Activated CD4-positive, alpha-beta memory T cell treated with anti-CD3 and anti-CD28 coated beads, Interleukin-2, amount 10 ng/mL, durations not matched to agents 7 days and 5 days (primary cell): ENCODE measurements around the gene KRT38. TPM values are rescaled to one million over a fixed set of nuclear protein-coding genes. Genes with fewer than 3 reads are reported as not detected.

Experiments
- CTCF ChIA-PET: fragments of 350-600 bp; sonication (Branson Sonifier 250); formaldehyde crosslinking; loops from one replicate; lab custom pipeline; 2021; ENCODE audit warnings: antibody characterized with exemption, inconsistent platforms; lab: Charles Lee
- POLR2A ChIA-PET: fragments of 350-600 bp; sonication (Branson Sonifier 250); formaldehyde crosslinking; loops from one replicate; lab custom pipeline; 2021; ENCODE audit warnings: antibody characterized with exemption; lab: Charles Lee
- DNase-seq: peaks from one replicate; pipeline ENCODE4 v3.0.0-alpha.2; 2020
- H3K27ac Mint-ChIP-seq: one replicate; pipeline ENCODE4 v1.8.0; 2021; ENCODE audit warnings: mild to moderate bottlenecking, mixed read lengths
- H3K27me3 Mint-ChIP-seq: one replicate; pipeline ENCODE4 v1.8.0; 2021; ENCODE audit warnings: mixed read lengths
- H3K36me3 Mint-ChIP-seq: one replicate; pipeline ENCODE4 v1.8.0; 2021; ENCODE audit warnings: low read depth, mixed read lengths
- H3K4me1 Mint-ChIP-seq: one replicate; pipeline ENCODE4 v1.8.0; 2021; ENCODE audit warnings: mixed read lengths
- H3K4me3 Mint-ChIP-seq: one replicate; pipeline ENCODE4 v1.8.0; 2021; ENCODE audit warnings: mild to moderate bottlenecking, mixed read lengths
- H3K9me3 Mint-ChIP-seq: one replicate; pipeline ENCODE4 v1.8.0; 2021; ENCODE audit warnings: mixed read lengths
- total RNA-seq, 2 experiments: library from RNA; stranded (reverse); gene quantifications; one replicate each; pipeline ENCODE4 v1.2.3, GENCODE V29; 2021

The KRT38 gene
- total RNA-seq = not detected

GRCh38 chr17:41440531-41441033, at the start of gene KRT38:
Gene KRT38, minus strand, starts transcription at chr17:41440983. Its CDS starts 62 bp downstream, at chr17:41440921.
- Mint-ChIP-seq H3K27me3 (peaks cover 3% of the 10 kb centered on the region), H3K36me3 (no peaks in the 10 kb centered on the region), H3K9me3 (no peaks in the 10 kb centered on the region), H3K4me1 (no peaks in the 10 kb centered on the region), H3K27ac (no peak within 1 kb of the TSS), H3K4me3 (no peak within 1 kb of the TSS)
- ChIA-PET POLR2A (no interaction called here), CTCF (no interaction called here)
- DNase-seq = no peak

GRCh38 chr17:41489531-41489930, 48.7 kb upstream of the KRT38 start, which contains the start of gene KRT36:
Gene KRT36, minus strand, starts transcription at chr17:41489910. Its CDS starts 46 bp downstream, at chr17:41489864.
- ChIA-PET POLR2A (no interaction called here), CTCF (interaction anchor here (1.8 kb wide), 1 partner anchor 159 kb away, joined by 3 read pairs; no protein-coding TSS in a partner anchor)
- Mint-ChIP-seq H3K36me3 (no peaks in the 10 kb centered on the region), H3K27ac (no peak within 1 kb of the TSS), H3K9me3 (no peaks in the 10 kb centered on the region), H3K27me3 (no peaks in the 10 kb centered on the region), H3K4me1 (peaks cover 2% of the 10 kb centered on the region), H3K4me3 (no peak within 1 kb of the TSS)
- no peak for DNase-seq

GRCh38 chr17:41486809-41487530, 46.2 kb upstream of the KRT38 start:
- no peaks in the 10 kb centered on the region for H3K9me3 Mint-ChIP-seq
- no peak overlapping the region for H3K4me3 Mint-ChIP-seq
- no peak overlapping the region for H3K27ac Mint-ChIP-seq
- H3K27me3 Mint-ChIP-seq = peaks cover 4% of the 10 kb centered on the region
- CTCF ChIA-PET = interaction anchor here (1.6 to 2.1 kb wide), 4 partner anchors 9 to 179 kb away, joined by 4 to 6 read pairs (median 4); no protein-coding TSS in a partner anchor
- POLR2A ChIA-PET = no interaction called here
- no peaks in the 10 kb centered on the region for H3K36me3 Mint-ChIP-seq
- peak; percentile 42 for DNase-seq
- peaks cover 2% of the 10 kb centered on the region for H3K4me1 Mint-ChIP-seq

- POLR2A ChIA-PET = no interaction called here
- CTCF ChIA-PET = interaction anchor here (1.6 to 2.1 kb wide), 3 partner anchors 9 to 180 kb away, joined by 4 to 6 read pairs (median 5); no protein-coding TSS in a partner anchor
- H3K36me3 Mint-ChIP-seq = no peaks in the 10 kb centered on the region
- no peak overlapping the region for H3K4me3 Mint-ChIP-seq
- DNase-seq = no peak
- peaks cover 2% of the 10 kb centered on the region for H3K4me1 Mint-ChIP-seq
- peaks cover 4% of the 10 kb centered on the region for H3K27me3 Mint-ChIP-seq
- no peak overlapping the region for H3K27ac Mint-ChIP-seq
- H3K9me3 Mint-ChIP-seq = no peaks in the 10 kb centered on the region
Observed at GRCh38 chr17:41486316-41486715, 45.5 kb upstream of the KRT38 start.

GRCh38 chr17:41484920-41485904, 44.4 kb upstream of the KRT38 start:
- Mint-ChIP-seq H3K27me3 (peaks cover 4% of the 10 kb centered on the region), H3K36me3 (no peaks in the 10 kb centered on the region), H3K4me3 (no peak overlapping the region), H3K27ac (no peak overlapping the region), H3K9me3 (no peaks in the 10 kb centered on the region), H3K4me1 (peaks cover 2% of the 10 kb centered on the region)
- ChIA-PET POLR2A (no interaction called here), CTCF (interaction anchor here (1.7 kb wide), 1 partner anchor 10 kb away, joined by 4 read pairs; no protein-coding TSS in a partner anchor)
- no peak for DNase-seq

GRCh38 chr17:41483991-41484826, 43.4 kb upstream of the KRT38 start:
- ChIA-PET POLR2A (no interaction called here), CTCF (interaction anchor here (1.0 kb wide), 1 partner anchor 65 kb away, joined by 4 read pairs; no protein-coding TSS in a partner anchor)
- no peak overlapping the region for H3K4me3 Mint-ChIP-seq
- H3K27ac Mint-ChIP-seq = no peak overlapping the region
- H3K9me3 Mint-ChIP-seq = no peaks in the 10 kb centered on the region
- H3K27me3 Mint-ChIP-seq = peaks cover 4% of the 10 kb centered on the region
- DNase-seq = no peak
- H3K4me1 Mint-ChIP-seq = no peaks in the 10 kb centered on the region
- H3K36me3 Mint-ChIP-seq = no peaks in the 10 kb centered on the region

GRCh38 chr17:41483531-41483930, 42.7 kb upstream of the KRT38 start:
- H3K4me1 Mint-ChIP-seq = no peaks in the 10 kb centered on the region
- POLR2A ChIA-PET = no interaction called here
- no peak for DNase-seq
- H3K27ac Mint-ChIP-seq = no peak overlapping the region
- CTCF ChIA-PET = interaction anchor here (1.0 to 1.5 kb wide), 2 partner anchors 14 to 65 kb away, joined by 3 to 4 read pairs; no protein-coding TSS in a partner anchor
- no peak overlapping the region for H3K4me3 Mint-ChIP-seq
- H3K9me3 Mint-ChIP-seq = no peaks in the 10 kb centered on the region
- peaks cover 4% of the 10 kb centered on the region for H3K27me3 Mint-ChIP-seq
- no peaks in the 10 kb centered on the region for H3K36me3 Mint-ChIP-seq

GRCh38 chr17:41481036-41481435, 40.3 kb upstream of the KRT38 start, which contains the start of gene KRT35:
Gene KRT35, minus strand, starts transcription at chr17:41481151. Its CDS starts 54 bp downstream, at chr17:41481097.
- Mint-ChIP-seq H3K4me3 (no peak within 1 kb of the TSS), H3K27me3 (peaks cover 4% of the 10 kb centered on the region), H3K4me1 (no peaks in the 10 kb centered on the region), H3K36me3 (no peaks in the 10 kb centered on the region), H3K27ac (no peak within 1 kb of the TSS), H3K9me3 (no peaks in the 10 kb centered on the region)
- POLR2A ChIA-PET = no interaction called here
- no peak for DNase-seq
- CTCF ChIA-PET = interaction anchor here (0.6 kb wide), 1 partner anchor 213 kb away, joined by 3 read pairs; no protein-coding TSS in a partner anchor

- no peaks in the 10 kb centered on the region for H3K4me1 Mint-ChIP-seq
- ChIA-PET POLR2A (no interaction called here), CTCF (no interaction called here)
- H3K4me3 Mint-ChIP-seq = no peak overlapping the region
- peaks cover 4% of the 10 kb centered on the region for H3K27me3 Mint-ChIP-seq
- no peaks in the 10 kb centered on the region for H3K9me3 Mint-ChIP-seq
- DNase-seq = no peak
- H3K27ac Mint-ChIP-seq = no peak overlapping the region
- H3K36me3 Mint-ChIP-seq = no peaks in the 10 kb centered on the region
Observed at GRCh38 chr17:41480581-41480980, 39.8 kb upstream of the KRT38 start.

GRCh38 chr17:41480136-41480535, 39.4 kb upstream of the KRT38 start:
- ChIA-PET CTCF (no interaction called here), POLR2A (no interaction called here)
- H3K27me3 Mint-ChIP-seq = peaks cover 4% of the 10 kb centered on the region
- no peaks in the 10 kb centered on the region for H3K36me3 Mint-ChIP-seq
- no peaks in the 10 kb centered on the region for H3K9me3 Mint-ChIP-seq
- H3K4me1 Mint-ChIP-seq = no peaks in the 10 kb centered on the region
- DNase-seq = no peak
- H3K4me3 Mint-ChIP-seq = no peak overlapping the region
- H3K27ac Mint-ChIP-seq = no peak overlapping the region

GRCh38 chr17:41478237-41478636, 37.5 kb upstream of the KRT38 start:
- ChIA-PET CTCF (interaction anchor here (1.1 kb wide), 1 partner anchor 20 kb away, joined by 3 read pairs; no protein-coding TSS in a partner anchor), POLR2A (no interaction called here)
- no peaks in the 10 kb centered on the region for H3K4me1 Mint-ChIP-seq
- no peak overlapping the region for H3K27ac Mint-ChIP-seq
- DNase-seq = no peak
- H3K9me3 Mint-ChIP-seq = no peaks in the 10 kb centered on the region
- no peaks in the 10 kb centered on the region for H3K36me3 Mint-ChIP-seq
- peaks cover 2% of the 10 kb centered on the region for H3K27me3 Mint-ChIP-seq
- H3K4me3 Mint-ChIP-seq = no peak overlapping the region
